ENCODE measurements around the gene GPD1.

GPD1 gene

DNA sequence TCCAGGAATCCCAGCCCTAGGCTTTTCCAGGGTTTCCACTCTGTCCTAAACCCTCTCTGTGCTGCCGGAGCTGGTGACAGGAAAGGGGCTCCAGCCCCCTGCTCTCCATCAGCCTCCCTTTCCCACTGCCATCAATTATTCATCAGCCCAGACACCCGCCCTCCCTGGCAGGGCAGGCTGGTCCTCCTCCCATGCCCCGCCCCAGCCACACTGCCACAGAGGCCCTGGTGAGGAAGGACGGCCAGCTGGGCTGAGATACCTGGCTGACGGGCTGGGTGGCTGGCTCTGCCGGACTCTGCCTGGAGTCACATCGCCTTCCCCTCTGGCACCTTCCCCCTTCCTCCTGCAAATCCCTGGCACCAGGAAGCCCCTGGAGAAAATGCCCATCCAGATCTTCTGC, 30.6 kb upstream of the GPD1 start:
- H3K4me3 ChIP-seq (ENCODE audit: low read depth, low read length): no peak overlapping the region
- TF ChIP-seq, protein P1, sequence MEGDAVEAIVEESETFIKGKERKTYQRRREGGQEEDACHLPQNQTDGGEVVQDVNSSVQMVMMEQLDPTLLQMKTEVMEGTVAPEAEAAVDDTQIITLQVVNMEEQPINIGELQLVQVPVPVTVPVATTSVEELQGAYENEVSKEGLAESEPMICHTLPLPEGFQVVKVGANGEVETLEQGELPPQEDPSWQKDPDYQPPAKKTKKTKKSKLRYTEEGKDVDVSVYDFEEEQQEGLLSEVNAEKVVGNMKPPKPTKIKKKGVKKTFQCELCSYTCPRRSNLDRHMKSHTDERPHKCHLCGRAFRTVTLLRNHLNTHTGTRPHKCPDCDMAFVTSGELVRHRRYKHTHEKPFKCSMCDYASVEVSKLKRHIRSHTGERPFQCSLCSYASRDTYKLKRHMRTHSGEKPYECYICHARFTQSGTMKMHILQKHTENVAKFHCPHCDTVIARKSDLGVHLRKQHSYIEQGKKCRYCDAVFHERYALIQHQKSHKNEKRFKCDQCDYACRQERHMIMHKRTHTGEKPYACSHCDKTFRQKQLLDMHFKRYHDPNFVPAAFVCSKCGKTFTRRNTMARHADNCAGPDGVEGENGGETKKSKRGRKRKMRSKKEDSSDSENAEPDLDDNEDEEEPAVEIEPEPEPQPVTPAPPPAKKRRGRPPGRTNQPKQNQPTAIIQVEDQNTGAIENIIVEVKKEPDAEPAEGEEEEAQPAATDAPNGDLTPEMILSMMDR (IDR thresholded peaks at IDR 0.05; ENCODE audit: low read depth, low read length): no peak
- no peak for DNase-seq (ENCODE audit: low read depth, low spot score)
- in situ Hi-C loops (cut with HindIII; ENCODE audit: low sequenced_read_pairs): no loop called here

DNA sequence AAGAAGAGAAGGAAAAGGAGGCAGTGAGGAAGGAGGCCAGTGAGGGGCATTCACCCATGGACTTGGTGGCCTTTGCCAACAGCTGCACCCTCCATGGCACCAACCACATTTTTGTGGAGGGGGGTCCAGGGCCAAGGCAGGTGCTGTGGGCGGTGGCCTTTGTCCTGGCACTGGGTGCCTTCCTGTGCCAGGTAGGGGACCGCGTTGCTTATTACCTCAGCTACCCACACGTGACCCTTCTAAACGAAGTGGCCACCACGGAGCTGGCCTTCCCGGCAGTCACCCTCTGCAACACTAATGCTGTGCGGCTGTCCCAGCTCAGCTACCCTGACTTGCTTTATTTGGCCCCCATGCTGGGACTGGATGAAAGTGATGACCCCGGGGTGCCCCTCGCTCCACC, 30.1 kb upstream of the GPD1 start:
- TF ChIP-seq, protein P1 (IDR thresholded peaks at IDR 0.05; ENCODE audit: low read depth, low read length): no peak
- no peak overlapping the region for H3K4me3 ChIP-seq (ENCODE audit: low read depth, low read length)
- in situ Hi-C loops (cut with HindIII; ENCODE audit: low sequenced_read_pairs): no loop called here
- DNase-seq (ENCODE audit: low read depth, low spot score): no peak

DNA sequence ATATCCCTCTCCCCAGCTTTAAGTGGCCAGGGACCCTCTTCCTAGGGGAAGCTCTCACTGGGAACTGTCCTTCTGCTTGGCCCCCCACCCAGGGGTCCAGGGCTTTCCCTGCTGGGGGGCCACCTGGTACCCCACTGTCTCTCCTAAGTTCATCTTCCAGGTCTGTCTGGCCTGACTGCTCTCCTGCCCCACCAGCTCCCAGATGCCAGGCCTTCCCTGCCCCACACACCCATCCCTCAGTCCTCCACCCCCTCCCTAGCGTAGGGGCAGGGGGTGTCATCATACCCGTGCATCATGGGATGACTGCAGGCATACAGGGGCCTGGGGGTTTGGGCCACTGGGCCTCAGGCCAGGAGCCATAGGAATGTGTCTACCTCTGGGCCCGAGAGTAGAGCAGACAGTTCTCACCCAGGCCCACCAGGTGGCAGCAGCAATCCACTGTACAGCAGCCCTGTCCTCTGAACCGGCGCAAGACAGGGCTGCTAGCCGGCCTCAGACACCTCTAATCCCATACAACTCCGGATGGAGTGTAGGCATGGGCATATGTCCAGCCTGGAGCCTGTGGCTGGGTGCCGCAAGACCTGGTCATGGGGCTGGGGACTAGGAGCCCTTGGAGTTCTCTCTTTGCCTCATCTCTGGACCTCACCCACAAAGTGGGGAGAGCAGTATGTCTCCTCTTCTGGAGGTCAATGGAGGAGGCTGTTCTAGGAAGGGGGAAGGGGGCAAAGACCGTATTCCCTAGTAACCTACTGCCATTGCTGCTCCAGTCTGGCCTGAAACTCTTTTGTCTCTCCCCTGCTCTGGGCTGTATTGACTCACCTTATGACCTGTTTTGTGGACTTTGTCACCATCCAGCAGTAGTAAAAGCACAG, 28.6 kb upstream of the GPD1 start:
- DNase-seq (ENCODE audit: low read depth, low spot score): peak; percentile 79
- in situ Hi-C loops (cut with HindIII; ENCODE audit: low sequenced_read_pairs): no loop called here
- TF ChIP-seq, protein P1 (IDR thresholded peaks at IDR 0.05; ENCODE audit: low read depth, low read length): peak; percentile 92
- H3K4me3 ChIP-seq (ENCODE audit: low read depth, low read length): no peak overlapping the region

DNA sequence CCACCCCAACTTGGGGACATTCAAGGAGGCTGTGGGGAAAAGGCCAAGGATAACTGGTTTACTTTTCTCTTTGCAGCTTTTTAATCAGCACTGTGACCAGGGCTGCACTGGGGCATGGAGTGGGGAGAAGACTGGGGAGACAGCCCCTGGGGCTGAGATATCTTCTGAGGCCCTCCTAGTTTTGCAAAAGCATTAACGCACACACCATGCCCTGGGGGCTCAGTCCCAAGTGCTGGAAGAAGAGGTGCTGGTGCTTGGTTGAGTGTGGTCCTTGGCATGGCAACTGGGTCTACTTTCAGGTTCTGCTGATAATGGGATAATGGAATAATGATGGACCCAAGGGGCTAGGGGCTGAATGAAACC, 28.0 kb upstream of the GPD1 start:
- TF ChIP-seq, protein P1 (IDR thresholded peaks at IDR 0.05; ENCODE audit: low read depth, low read length): no peak

DNA sequence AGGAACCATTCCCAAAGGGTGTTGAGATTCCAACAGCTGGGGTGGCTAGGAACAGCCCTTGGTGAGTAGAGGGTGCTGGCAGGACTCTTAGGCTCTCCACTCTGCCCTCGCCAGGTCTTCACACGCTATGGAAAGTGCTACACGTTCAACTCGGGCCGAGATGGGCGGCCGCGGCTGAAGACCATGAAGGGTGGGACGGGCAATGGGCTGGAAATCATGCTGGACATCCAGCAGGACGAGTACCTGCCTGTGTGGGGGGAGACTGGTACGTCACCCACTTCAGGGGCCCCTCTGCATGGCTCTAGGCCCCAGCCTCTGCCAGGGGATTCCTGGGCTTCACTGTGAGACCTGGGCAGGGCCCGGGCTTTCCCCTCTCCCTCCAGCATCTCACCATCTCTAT, 26.7 kb upstream of the GPD1 start:
- in situ Hi-C loops (cut with HindIII; ENCODE audit: low sequenced_read_pairs): no loop called here
- TF ChIP-seq, protein P1 (IDR thresholded peaks at IDR 0.05; ENCODE audit: low read depth, low read length): no peak
- no peak overlapping the region for H3K4me3 ChIP-seq (ENCODE audit: low read depth, low read length)

More for the DNA sequence above, 28.0 kb upstream of the GPD1 start:
- in situ Hi-C loops (cut with HindIII; ENCODE audit: low sequenced_read_pairs): no loop called here
- H3K4me3 ChIP-seq (ENCODE audit: low read depth, low read length): no peak overlapping the region
- no peak for DNase-seq (ENCODE audit: low read depth, low spot score)

DNA sequence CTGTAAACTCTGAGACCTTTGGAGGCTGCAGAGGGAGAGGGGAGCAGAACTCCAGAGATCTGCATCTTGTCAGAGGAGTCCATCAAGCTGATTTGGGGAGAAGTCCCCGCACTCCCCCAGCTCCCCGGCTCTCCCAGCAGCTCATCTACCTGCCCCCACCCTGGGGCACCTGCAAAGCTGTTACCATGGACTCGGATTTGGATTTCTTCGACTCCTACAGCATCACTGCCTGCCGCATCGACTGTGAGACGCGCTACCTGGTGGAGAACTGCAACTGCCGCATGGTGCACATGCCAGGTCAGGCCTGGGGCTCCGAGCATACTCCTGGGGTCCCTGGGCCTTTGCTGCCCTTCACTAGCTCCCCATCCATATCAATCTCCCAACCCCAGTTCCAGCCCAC, 25.5 kb upstream of the GPD1 start:
- DNase-seq (ENCODE audit: low read depth, low spot score): no peak
- in situ Hi-C loops (cut with HindIII; ENCODE audit: low sequenced_read_pairs): no loop called here
- TF ChIP-seq, protein P1 (IDR thresholded peaks at IDR 0.05; ENCODE audit: low read depth, low read length): no peak
- no peak overlapping the region for H3K4me3 ChIP-seq (ENCODE audit: low read depth, low read length)

More for the DNA sequence above, 26.7 kb upstream of the GPD1 start:
- no peak for DNase-seq (ENCODE audit: low read depth, low spot score)
